MM.1S (cell line): ENCODE measurements around the gene GID4.

Experiments
- DNase-seq: peaks from one replicate; pipeline ENCODE4 v3.0.0-alpha.2; 2015
- H2AFZ ChIP-seq: fragments of 300-600 bp; sonication (generic); 2 replicates; pipeline ENCODE4 v1.6.0; 2016; ENCODE audit warnings: antibody characterized with exemption, low read length
- H3F3A ChIP-seq: fragments of 300-600 bp; sonication (generic); 2 replicates; pipeline ENCODE4 v1.6.1; 2016; ENCODE audit warnings: mild to moderate bottlenecking, antibody characterized with exemption, low read length, moderate library complexity, mixed read lengths; ENCODE audit not compliant: insufficient read depth
- H3K27ac ChIP-seq: fragments of 300-600 bp; sonication (generic); 2 replicates; pipeline ENCODE4 v1.5.1; 2016; ENCODE audit warnings: mild to moderate bottlenecking, low read length
- H3K27me3 ChIP-seq: fragments of 300-600 bp; sonication (generic); replicated peaks from 2 replicates; pipeline ENCODE4 v1.6.0; 2016; ENCODE audit warnings: low read length; ENCODE audit not compliant: insufficient read depth
- H3K36me3 ChIP-seq: fragments of 300-600 bp; sonication (generic); replicated peaks from 2 replicates; pipeline ENCODE4 v1.6.1; 2016; ENCODE audit warnings: mild to moderate bottlenecking, low read length, mixed read lengths; ENCODE audit not compliant: insufficient read depth
- H3K4me1 ChIP-seq: fragments of 300-600 bp; sonication (generic); 2 replicates; pipeline ENCODE4 v1.6.1; 2016; ENCODE audit warnings: low read length, mixed read lengths
- H3K4me2 ChIP-seq: fragments of 300-600 bp; sonication (generic); 2 replicates; pipeline ENCODE4 v1.6.0; 2016; ENCODE audit warnings: low read depth, low read length
- H3K4me3 ChIP-seq: fragments of 300-600 bp; sonication (generic); 2 replicates; pipeline ENCODE4 v1.5.1; 2016; ENCODE audit warnings: low read length, mixed read lengths
- H3K79me2 ChIP-seq: fragments of 300-600 bp; sonication (generic); 2 replicates; pipeline ENCODE4 v1.6.1; 2016; ENCODE audit warnings: mixed run types, low read length, mixed read lengths
- H3K9ac ChIP-seq: fragments of 300-600 bp; sonication (generic); 2 replicates; pipeline ENCODE4 v1.6.1; 2016; ENCODE audit warnings: low read length, mixed read lengths
- H3K9me2 ChIP-seq: fragments of 300-600 bp; sonication (generic); replicated peaks from 2 replicates; pipeline ENCODE4 v1.6.1; 2016; ENCODE audit warnings: mild to moderate bottlenecking, low read length, mixed read lengths; ENCODE audit not compliant: insufficient read depth
- H3K9me3 ChIP-seq: fragments of 300-600 bp; sonication (generic); replicated peaks from 2 replicates; pipeline ENCODE4 v1.6.1; 2016; ENCODE audit warnings: mild to moderate bottlenecking, low read length, mixed read lengths; ENCODE audit not compliant: insufficient read depth
- H4K20me1 ChIP-seq: fragments of 300-600 bp; sonication (generic); 2 replicates; pipeline ENCODE4 v1.6.1; 2016; ENCODE audit warnings: mild to moderate bottlenecking, low read length, moderate library complexity, mixed read lengths; ENCODE audit not compliant: insufficient read depth
- CTCF ChIP-seq: fragments of 300-600 bp; sonication (generic); IDR thresholded peaks from 2 replicates; pipeline ENCODE4 v1.5.1; 2016; ENCODE audit warnings: antibody characterized with exemption, low read length, mixed read lengths
- EZH2 ChIP-seq: fragments of 300-600 bp; sonication (generic); optimal IDR thresholded peaks from 2 replicates; pipeline ENCODE3; 2017; ENCODE audit warnings: low read depth, mild to moderate bottlenecking, antibody characterized with exemption, low read length, mixed read lengths
- EZH2phosphoT487 ChIP-seq: fragments of 300-600 bp; sonication (generic); IDR thresholded peaks from 2 replicates; pipeline ENCODE4 v1.6.1; 2018; ENCODE audit warnings: antibody characterized with exemption, low read length

GID4 gene

DNA sequence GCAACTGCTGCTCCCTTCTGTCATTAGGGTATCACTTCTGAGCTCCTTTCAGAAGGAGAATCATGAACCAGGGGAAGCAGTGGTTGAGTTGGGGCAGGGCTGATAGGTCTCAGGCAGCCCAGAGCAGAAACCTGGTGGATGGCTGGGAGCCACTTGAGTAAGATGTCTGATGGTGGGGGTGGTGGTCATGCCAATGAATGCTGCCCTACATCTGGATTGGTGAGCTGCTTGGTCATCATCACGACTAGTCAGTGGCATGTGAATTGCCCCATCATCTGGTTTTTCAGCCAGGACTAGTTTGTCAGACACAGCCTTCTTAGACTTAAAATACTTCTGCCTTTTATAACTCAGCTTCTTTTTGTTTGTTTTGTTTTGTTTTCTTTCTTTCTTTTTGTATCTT lies 2.6 kb downstream of the GID4 start:
- no peak for DNase-seq
- no peaks in the 10 kb centered on the region for H4K20me1 ChIP-seq

GRCh38 chr17:18042983-18043382 lies 3.8 kb downstream of the GID4 start:
- H3K79me2 ChIP-seq, result peaks cover 35% of the 10 kb centered on the region

More for the DNA sequence above, 2.6 kb downstream of the GID4 start:
- no peaks in the 10 kb centered on the region for H3F3A ChIP-seq
- H3K9me2 ChIP-seq, result no peaks in the 10 kb centered on the region
- H3K9me3 ChIP-seq, result no peaks in the 10 kb centered on the region
- peaks cover 16% of the 10 kb centered on the region for H3K4me1 ChIP-seq
- TF ChIP-seq CTCF (no peak), EZH2phosphoT487 (no peak), EZH2 (no peak)
- peaks cover 47% of the 10 kb centered on the region for H3K79me2 ChIP-seq
- no peak overlapping the region for H2AFZ ChIP-seq
- H3K4me2 ChIP-seq, result no peak overlapping the region
- H3K36me3 ChIP-seq, result no peaks in the 10 kb centered on the region
- no peak overlapping the region for H3K27ac ChIP-seq
- H3K27me3 ChIP-seq, result no peaks in the 10 kb centered on the region
- no peak overlapping the region for H3K9ac ChIP-seq
- H3K4me3 ChIP-seq, result no peak overlapping the region

DNA sequence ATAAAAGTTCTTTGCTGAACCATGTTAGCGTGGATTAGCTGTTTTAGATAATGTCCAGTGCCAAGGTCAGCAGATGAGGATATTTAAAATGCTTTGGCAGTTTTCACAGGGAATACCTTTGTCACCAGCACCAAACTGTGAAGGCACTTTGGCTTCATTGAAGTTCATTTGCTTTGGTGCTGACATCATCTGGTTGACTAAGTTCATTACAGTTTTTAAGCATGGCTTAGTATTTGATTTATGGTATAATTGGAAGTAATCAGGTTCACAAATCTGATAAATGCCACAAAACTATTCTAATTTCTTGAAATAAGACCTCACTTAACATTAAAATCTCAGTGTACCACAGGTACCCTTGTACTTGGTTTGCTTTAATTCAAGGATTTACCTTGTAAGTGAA lies 4.3 kb downstream of the GID4 start:
- no peaks in the 10 kb centered on the region for H3K9me3 ChIP-seq
- TF ChIP-seq EZH2phosphoT487 (no peak), CTCF (peak; percentile 24)
- H3K4me2 ChIP-seq, result no peak overlapping the region
- H3K79me2 ChIP-seq, result peaks cover 29% of the 10 kb centered on the region
- no peaks in the 10 kb centered on the region for H3K27me3 ChIP-seq
- H3K9ac ChIP-seq, result no peak overlapping the region
- H3F3A ChIP-seq, result no peaks in the 10 kb centered on the region
- H3K9me2 ChIP-seq, result no peaks in the 10 kb centered on the region
- no peak overlapping the region for H3K27ac ChIP-seq
- H4K20me1 ChIP-seq, result no peaks in the 10 kb centered on the region
- no peak for DNase-seq
- H3K4me1 ChIP-seq, result 0 out of 2 replicates have a peak, but pooled peaks cover 7% of the 10 kb centered on the region
- no peaks in the 10 kb centered on the region for H3K36me3 ChIP-seq
- H3K4me3 ChIP-seq, result no peak overlapping the region
- no peak overlapping the region for H2AFZ ChIP-seq

More at GRCh38 chr17:18042983-18043382, 3.8 kb downstream of the GID4 start:
- peaks cover 8% of the 10 kb centered on the region for H3K4me1 ChIP-seq
- no peaks in the 10 kb centered on the region for H3F3A ChIP-seq
- H3K9me3 ChIP-seq, result no peaks in the 10 kb centered on the region
- no peak overlapping the region for H3K9ac ChIP-seq
- no peak for DNase-seq
- no peak overlapping the region for H2AFZ ChIP-seq
- TF ChIP-seq CTCF (no peak), EZH2 (no peak), EZH2phosphoT487 (no peak)
- no peak overlapping the region for H3K4me3 ChIP-seq
- no peaks in the 10 kb centered on the region for H3K36me3 ChIP-seq
- no peaks in the 10 kb centered on the region for H4K20me1 ChIP-seq
- H3K27ac ChIP-seq, result no peak overlapping the region
- H3K27me3 ChIP-seq, result no peaks in the 10 kb centered on the region
- no peak overlapping the region for H3K4me2 ChIP-seq
- H3K9me2 ChIP-seq, result no peaks in the 10 kb centered on the region
